Neural cell (in vitro differentiated cells): ENCODE measurements around the gene NEUROG3. TPM values are rescaled to one million over a fixed set of nuclear protein-coding genes. Genes with fewer than 3 reads are reported as not detected.

ENCODE experiments used
- H2AFZ ChIP-seq: fragments of 200-600, 300-800 bp; sonication (generic), shearing (Covaris generic); 2 replicates; pipeline ENCODE4 v1.6.0; 2014; ENCODE audit warnings: low read depth, mild to moderate bottlenecking, antibody characterized with exemption, low read length, moderate library complexity
- H3F3A ChIP-seq: fragments of 200-600 bp; shearing (Covaris generic); 2 replicates; pipeline ENCODE4 v1.6.1; 2016; ENCODE audit warnings: mild to moderate bottlenecking, moderate library complexity, mixed read lengths, antibody characterized with exemption, low read length; ENCODE audit not compliant: insufficient read depth, poor library complexity, severe bottlenecking
- H3K27ac ChIP-seq: fragments of 200-600, 300-800 bp; sonication (generic), shearing (Covaris generic); 2 replicates; pipeline ENCODE4 v1.5.1; 2014; ENCODE audit warnings: mild to moderate bottlenecking, low read length, moderate library complexity
- H3K27me3 ChIP-seq: fragments of 300-800, 200-600 bp; sonication (generic), shearing (Covaris generic); 2 replicates; pipeline ENCODE4 v1.6.0; 2014; ENCODE audit warnings: mild to moderate bottlenecking, low read depth, low read length, moderate library complexity; ENCODE audit not compliant: insufficient read depth
- H3K36me3 ChIP-seq: fragments of 300-800, 200-600 bp; sonication (generic), shearing (Covaris generic); 2 replicates; pipeline ENCODE4 v1.5.1; 2014; ENCODE audit warnings: mild to moderate bottlenecking, antibody characterized with exemption, low read length, moderate library complexity; ENCODE audit not compliant: insufficient read depth
- H3K4me2 ChIP-seq: fragments of 300-800, 200-600 bp; sonication (generic), shearing (Covaris generic); 2 replicates; pipeline ENCODE4 v1.6.0; 2014; ENCODE audit warnings: mild to moderate bottlenecking, low read length
- H3K4me3 ChIP-seq: fragments of 300-800, 200-600 bp; sonication (generic), shearing (Covaris generic); 2 replicates; pipeline ENCODE4 v1.5.1; 2014; ENCODE audit warnings: mild to moderate bottlenecking, low read length, moderate library complexity
- H3K79me2 ChIP-seq: fragments of 200-600 bp; shearing (Covaris generic); replicated peaks from 2 replicates; pipeline ENCODE4 v1.6.0; 2014; ENCODE audit warnings: mild to moderate bottlenecking, low read length, moderate library complexity; ENCODE audit not compliant: insufficient read depth
- H3K9ac ChIP-seq: fragments of 300-800, 200-600 bp; sonication (generic), shearing (Covaris generic); 2 replicates; pipeline ENCODE4 v1.6.1; 2016; ENCODE audit warnings: mild to moderate bottlenecking, low read length, mixed read lengths
- H3K9me2 ChIP-seq: fragments of 200-600 bp; shearing (Covaris generic); 2 replicates; pipeline ENCODE4 v1.6.1; 2016; ENCODE audit warnings: mild to moderate bottlenecking, low read length, mixed read lengths; ENCODE audit not compliant: insufficient read depth
- H3K9me3 ChIP-seq: fragments of 200-600, 300-800 bp; sonication (generic), shearing (Covaris generic); 2 replicates; pipeline ENCODE4 v1.6.1; 2016; ENCODE audit warnings: mild to moderate bottlenecking, mixed run types, low read length, moderate library complexity, mixed read lengths
- H4K20me1 ChIP-seq: fragments of 200-600 bp; shearing (Covaris generic); 2 replicates; pipeline ENCODE4 v1.6.1; 2016; ENCODE audit warnings: mild to moderate bottlenecking, mixed run types; ENCODE audit not compliant: insufficient read depth
- CTCF ChIP-seq: fragments of 450-650 bp; IDR thresholded peaks from 2 replicates; pipeline ENCODE4 v1.5.1; 2014; ENCODE audit warnings: antibody characterized with exemption, mild to moderate bottlenecking, moderate library complexity; ENCODE audit not compliant: poor library complexity, severe bottlenecking
- EP300 ChIP-seq: fragments of 450-650 bp; conservative IDR thresholded peaks from 2 replicates; pipeline ENCODE4 v1.6.1; 2014; ENCODE audit warnings: antibody characterized with exemption, mild to moderate bottlenecking, moderate library complexity; ENCODE audit not compliant: poor library complexity, severe bottlenecking
- EZH2 ChIP-seq: fragments of 200-600, 300-800 bp; shearing (Covaris generic), sonication (generic); IDR thresholded peaks from 2 replicates; pipeline ENCODE4 v1.6.1; 2014; ENCODE audit warnings: antibody characterized with exemption, low read length, borderline replicate concordance, mild to moderate bottlenecking; ENCODE audit not compliant: insufficient read depth, poor library complexity, severe bottlenecking
- MXI1 ChIP-seq: fragments of 450-650 bp; conservative IDR thresholded peaks from 2 replicates; pipeline ENCODE4 v1.6.1; 2014; ENCODE audit warnings: antibody characterized with exemption, mild to moderate bottlenecking; ENCODE audit not compliant: poor library complexity, severe bottlenecking
- POLR2AphosphoS5 ChIP-seq: IDR thresholded peaks from 2 replicates; pipeline ENCODE4 v1.6.1; 2012
- RAD21 ChIP-seq: fragments of 450-650 bp; conservative IDR thresholded peaks from 2 replicates; pipeline ENCODE4 v1.6.1; 2014; ENCODE audit warnings: antibody characterized with exemption, mild to moderate bottlenecking, moderate library complexity
- REST ChIP-seq: IDR thresholded peaks from 2 replicates; pipeline ENCODE4 v1.6.1; 2012; ENCODE audit warnings: borderline replicate concordance
- SMC3 ChIP-seq: fragments of 450-650 bp; conservative IDR thresholded peaks from 2 replicates; pipeline ENCODE4 v1.6.1; 2014; ENCODE audit warnings: antibody characterized with exemption, mild to moderate bottlenecking, moderate library complexity; ENCODE audit not compliant: poor library complexity
- TAF1 ChIP-seq: IDR thresholded peaks from 2 replicates; pipeline ENCODE4 v1.6.1; 2012; ENCODE audit warnings: low read depth
- polyA plus RNA-seq: library from polyadenylated mRNA; depleted of rRNA; stranded (reverse); fragments of >200 nt; gene quantifications from 2 replicates; pipeline ENCODE4 v1.2.3, GENCODE V29; 2014

Gene NEUROG3
- polyA plus RNA-seq, 1 donor from 2014 or later, result not detected

DNA sequence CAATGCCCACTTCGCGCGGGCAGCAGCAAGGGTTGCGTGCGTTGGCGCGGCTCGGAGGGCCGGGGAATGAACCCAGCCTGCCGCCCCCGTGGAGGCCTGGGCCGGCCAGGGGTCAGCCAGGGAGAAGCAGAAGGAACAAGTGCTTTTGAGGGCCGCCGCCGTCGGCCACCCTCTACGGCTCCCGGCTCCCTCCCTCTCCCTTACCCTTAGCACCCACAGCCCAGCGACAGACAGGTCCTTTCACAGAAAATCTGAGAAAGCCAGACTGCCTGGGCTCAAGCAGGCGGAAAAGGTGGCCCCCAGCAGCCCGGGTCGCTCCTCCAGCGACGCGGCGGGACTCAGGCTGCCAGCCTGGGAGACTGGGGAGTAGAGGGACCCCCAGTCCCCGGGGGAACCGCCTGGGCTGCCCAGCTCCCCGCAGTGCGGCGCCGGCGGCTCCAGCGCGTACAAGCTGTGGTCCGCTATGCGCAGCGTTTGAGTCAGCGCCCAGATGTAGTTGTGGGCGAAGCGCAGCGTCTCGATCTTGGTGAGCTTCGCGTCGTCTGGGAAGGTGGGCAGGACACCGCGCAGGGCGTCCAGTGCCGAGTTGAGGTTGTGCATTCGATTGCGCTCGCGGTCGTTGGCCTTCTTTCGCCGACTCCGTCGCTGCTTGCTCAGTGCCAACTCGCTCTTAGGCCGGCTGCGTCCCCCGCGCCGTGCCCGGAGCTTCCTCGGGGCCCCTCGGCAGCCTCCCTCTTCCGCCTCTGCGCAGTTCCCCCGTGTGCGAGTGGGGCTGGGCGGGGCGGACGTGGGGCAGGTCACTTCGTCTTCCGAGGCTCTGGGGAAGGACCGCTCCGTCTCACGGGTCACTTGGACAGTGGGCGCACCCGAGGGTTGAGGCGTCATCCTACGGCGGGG is 815 bp downstream of the NEUROG3 start:
- Histone ChIP-seq H3F3A (no peaks in the 10 kb centered on the region), H4K20me1 (no peaks in the 10 kb centered on the region), H2AFZ (no peak overlapping the region), H3K9me3 (no peaks in the 10 kb centered on the region), H3K27ac (no peak overlapping the region), H3K27me3 (peaks cover 100% of the 10 kb centered on the region), H3K4me3 (peak overlapping the region; percentile 62), H3K36me3 (no peaks in the 10 kb centered on the region), H3K9me2 (no peaks in the 10 kb centered on the region), H3K9ac (peak overlapping the region; percentile 12), H3K4me2 (no peak overlapping the region), H3K79me2 (no peaks in the 10 kb centered on the region)
- TF ChIP-seq EZH2 (peak; percentile 78), SMC3 (no peak), POLR2AphosphoS5 (peak; percentile 12), TAF1 (no peak), REST (no peak)

DNA sequence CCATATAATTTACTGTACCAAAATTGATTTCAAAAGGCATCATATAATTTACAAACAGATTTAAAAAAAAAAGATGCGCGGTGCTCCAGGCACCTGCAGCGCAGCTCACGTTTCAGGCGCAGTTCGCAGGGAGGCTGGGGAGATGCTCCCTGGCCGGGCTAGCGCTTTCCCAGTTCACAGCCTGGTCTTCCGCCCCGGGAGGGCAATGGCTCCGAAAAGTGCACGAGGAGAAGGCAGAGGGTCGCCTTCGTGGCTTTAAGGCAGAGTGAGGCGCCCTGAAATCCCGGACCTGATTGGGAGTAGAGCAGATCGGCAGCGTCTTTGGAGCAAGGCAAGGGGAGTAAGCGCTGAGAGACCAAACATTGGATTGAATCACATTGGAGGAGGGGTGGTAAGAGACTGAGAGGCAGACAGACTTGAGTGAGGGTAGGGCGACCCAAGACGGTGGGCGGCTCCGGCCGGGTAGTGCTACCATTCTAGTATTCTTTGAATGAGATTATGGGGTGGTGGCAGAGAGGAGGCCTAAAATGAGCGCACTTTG is 1.5 kb downstream of the NEUROG3 start:
- Histone ChIP-seq H3K27ac (no peak overlapping the region), H3K9me2 (no peaks in the 10 kb centered on the region), H3F3A (no peaks in the 10 kb centered on the region), H3K27me3 (peaks cover 100% of the 10 kb centered on the region), H3K9ac (peak overlapping the region; percentile 12), H3K9me3 (no peaks in the 10 kb centered on the region), H2AFZ (no peak overlapping the region), H4K20me1 (no peaks in the 10 kb centered on the region), H3K36me3 (no peaks in the 10 kb centered on the region), H3K4me3 (peak overlapping the region; percentile 62), H3K79me2 (no peaks in the 10 kb centered on the region), H3K4me2 (no peak overlapping the region)
- TF ChIP-seq SMC3, result no peak

DNA sequence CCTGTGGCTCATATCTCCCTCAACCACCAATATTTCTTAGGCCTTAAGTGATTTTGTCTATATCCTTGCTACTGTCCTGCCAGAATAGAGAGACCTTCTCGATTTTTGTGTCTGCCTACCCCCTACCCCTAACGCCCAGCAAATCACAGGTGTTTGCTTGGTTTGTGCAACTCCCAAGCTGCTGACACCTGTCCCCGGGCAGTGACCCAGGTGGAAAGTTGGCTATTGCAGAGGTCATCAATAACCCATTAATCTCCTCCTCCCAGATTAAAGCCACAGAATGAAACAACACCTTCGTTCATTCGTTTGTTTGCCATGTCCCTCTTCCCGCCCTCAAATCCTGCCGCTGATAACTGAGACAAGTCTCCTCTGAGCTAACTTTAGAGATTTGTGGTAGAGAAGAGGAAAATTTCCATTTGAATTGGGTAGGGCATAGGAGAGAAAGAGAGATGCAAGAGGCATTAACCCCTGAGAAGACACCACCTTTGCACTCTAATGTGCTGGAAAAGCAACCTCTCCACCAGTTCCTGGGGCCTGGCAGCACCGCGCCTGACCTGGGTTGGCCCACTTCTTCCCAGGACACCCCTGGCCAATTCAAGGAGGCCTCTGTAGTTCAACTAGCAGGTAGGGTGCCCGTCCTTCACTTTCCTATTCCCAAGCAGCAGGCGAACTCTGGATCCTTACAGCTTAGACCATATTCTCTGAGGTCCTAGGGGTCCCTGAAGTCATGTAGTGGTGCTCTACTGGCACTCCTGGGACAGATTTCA is 3.0 kb downstream of the NEUROG3 start:
- H2AFZ ChIP-seq, result no peak overlapping the region
- no peak overlapping the region for H3K4me3 ChIP-seq
- no peaks in the 10 kb centered on the region for H3K79me2 ChIP-seq
- H3K9ac ChIP-seq, result no peak overlapping the region
- no peak overlapping the region for H3K27ac ChIP-seq
- H3K9me3 ChIP-seq, result no peaks in the 10 kb centered on the region
- H3K27me3 ChIP-seq, result peaks cover 100% of the 10 kb centered on the region
- no peaks in the 10 kb centered on the region for H3K36me3 ChIP-seq
- TF ChIP-seq RAD21, result no peak
- TF ChIP-seq REST, result no peak
- no peak for TF ChIP-seq MXI1
- no peak for TF ChIP-seq TAF1
- TF ChIP-seq SMC3, result no peak
- no peak for TF ChIP-seq CTCF
- TF ChIP-seq POLR2AphosphoS5, result no peak
- no peak for TF ChIP-seq EP300
- H3K9me2 ChIP-seq, result no peaks in the 10 kb centered on the region
- no peak overlapping the region for H3K4me2 ChIP-seq
- H3F3A ChIP-seq, result no peaks in the 10 kb centered on the region
- H4K20me1 ChIP-seq, result no peaks in the 10 kb centered on the region
